GM19240 (cell line): ENCODE data around the gene MED15.
A peak's percentile ranks its signal among the peaks of the same experiment; 100 is the strongest.
"Not testable (repeated sequence)": the region's sequence is repeated elsewhere in the genome, so short reads cannot be mapped to it uniquely, and the experiment has no call there.

Experiments
- DNase-seq: peaks from one replicate; pipeline ENCODE4 v3.0.0; 2011; ENCODE audit warnings: low spot score; ENCODE audit not compliant: insufficient read length

The MED15 gene

DNA sequence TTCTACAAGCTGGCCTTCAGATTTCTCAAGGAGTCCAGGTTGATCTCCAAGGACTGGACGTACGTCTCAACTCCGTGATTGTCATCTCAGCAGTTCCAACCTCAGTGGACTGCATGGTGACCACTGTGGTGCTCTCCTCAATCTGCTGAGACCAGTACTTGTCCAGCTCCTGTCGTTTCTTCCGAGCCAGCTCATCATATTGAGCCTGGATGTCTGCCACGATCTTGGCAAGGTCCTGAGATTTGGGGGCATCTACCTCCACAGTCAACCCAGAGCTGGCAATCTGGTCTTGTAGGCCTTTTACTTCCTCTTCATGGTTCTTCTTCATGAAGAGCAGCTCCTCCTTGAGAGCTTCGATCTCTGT lies 24.3 kb upstream of the MED15 start:
- DNase-seq: not testable (repeated sequence)

DNA sequence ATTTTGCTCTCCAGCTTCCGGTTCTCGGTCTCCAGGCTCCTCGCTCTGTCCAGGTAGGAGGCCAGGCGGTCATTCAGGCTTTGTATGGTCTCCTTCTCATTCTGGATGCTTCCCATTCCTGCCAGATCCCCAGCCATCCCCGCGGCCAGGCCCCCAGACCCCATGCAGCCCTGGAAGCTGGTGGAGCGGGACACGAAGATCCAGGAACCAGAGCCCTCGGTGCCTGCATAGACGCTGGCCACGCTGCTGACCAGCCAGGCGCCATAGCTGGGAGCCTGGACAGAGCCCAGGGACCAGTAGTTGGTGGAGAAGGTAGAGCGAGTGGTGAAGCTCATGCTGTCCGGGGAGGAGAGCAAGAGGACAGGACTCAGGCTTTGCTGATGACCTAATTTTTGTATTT lies 23.6 kb upstream of the MED15 start:
- DNase-seq: no peak

DNA sequence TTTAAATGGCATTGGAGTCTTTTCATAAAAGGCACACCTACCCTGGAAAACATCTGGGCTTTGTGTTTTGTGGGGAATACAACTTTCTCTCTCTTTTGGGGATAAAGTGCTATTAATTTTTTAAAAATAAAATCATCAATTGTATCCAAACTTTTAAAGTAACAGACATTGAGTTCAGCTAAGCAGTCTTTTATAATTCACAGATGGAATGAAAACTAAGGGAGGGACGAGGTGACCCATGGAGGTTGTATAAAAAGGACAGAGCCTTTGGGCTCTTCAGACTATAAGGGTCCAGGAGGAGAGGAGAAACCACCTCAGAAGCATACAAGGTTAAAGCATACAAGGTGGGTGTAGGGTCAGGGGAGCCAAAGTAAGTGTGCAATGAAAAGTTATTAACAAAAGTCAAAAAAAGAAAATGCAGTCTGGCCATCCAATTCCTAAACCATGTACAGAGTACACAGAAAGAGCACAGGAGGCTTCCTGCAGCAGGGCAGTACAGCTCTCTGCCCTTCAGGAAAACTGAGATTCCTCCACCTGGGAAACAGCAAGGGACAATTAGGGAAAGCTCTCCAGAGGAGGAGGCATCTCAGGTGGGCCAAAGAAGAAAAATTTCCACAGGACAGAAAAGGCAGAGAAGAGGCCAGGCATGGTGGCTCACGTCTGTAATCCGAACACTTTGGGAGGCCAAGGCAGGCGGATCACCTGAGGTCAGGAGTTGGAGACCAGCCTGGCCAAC lies 22.3 kb upstream of the MED15 start:
- DNase-seq: no peak

DNA sequence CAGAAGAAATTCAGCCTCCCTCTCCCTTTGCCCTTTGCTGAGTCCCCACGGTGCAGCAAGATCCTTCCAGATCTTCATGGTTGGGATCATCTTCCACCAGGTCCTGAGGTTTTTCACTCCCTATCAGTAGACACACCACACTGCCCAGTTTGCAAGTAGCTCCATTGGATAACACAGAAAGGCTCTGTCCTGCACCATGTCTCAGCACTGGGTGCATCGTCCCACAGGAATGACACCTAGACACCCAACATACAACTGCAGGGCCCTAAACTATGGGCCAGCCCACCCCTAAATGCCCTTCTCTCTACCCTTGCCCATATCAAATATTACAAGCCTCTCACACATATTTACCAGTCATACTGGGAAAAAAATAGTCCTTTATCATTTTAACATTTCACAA lies 21.2 kb upstream of the MED15 start:
- DNase-seq: no peak

DNA sequence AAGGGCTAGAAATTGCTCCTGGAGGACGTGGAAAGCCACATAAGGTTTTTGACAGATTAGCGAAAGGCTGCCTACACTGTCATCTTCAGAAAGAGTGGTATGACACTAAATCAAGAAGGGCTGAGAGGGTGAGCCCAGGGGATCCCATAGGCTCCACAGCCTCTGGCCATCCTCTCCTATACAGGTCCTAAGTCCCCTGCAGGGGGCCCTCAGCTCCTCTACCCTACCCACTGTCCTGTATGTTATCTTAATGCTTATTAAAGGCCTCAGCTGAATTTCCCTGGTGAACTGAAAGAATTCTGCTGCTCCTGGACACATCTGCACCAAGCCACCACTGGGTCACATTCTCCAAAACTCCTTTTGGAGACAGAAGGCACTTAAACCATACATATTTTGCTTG lies 19.7 kb upstream of the MED15 start:
- DNase-seq: no peak

DNA sequence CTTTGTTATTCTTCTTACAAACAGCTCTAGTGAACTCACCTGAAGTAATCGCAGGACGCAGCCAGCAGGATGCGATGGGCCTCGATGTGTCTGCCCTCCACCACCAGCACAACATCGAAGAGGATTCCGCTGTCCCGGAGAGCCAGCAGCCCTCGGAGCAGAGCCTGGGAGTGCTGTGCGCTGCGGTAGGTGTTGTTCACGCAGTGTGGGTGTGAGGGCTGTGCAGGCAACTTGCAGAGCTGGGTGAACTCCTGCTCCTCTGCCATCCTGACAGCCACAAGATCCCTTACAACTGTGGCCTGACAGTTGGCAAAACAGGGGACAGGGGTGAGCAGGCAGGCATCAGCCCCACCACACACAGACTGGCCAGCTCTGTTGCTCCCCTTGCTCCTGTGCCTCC lies 18.5 kb upstream of the MED15 start:
- no peak for DNase-seq

DNA sequence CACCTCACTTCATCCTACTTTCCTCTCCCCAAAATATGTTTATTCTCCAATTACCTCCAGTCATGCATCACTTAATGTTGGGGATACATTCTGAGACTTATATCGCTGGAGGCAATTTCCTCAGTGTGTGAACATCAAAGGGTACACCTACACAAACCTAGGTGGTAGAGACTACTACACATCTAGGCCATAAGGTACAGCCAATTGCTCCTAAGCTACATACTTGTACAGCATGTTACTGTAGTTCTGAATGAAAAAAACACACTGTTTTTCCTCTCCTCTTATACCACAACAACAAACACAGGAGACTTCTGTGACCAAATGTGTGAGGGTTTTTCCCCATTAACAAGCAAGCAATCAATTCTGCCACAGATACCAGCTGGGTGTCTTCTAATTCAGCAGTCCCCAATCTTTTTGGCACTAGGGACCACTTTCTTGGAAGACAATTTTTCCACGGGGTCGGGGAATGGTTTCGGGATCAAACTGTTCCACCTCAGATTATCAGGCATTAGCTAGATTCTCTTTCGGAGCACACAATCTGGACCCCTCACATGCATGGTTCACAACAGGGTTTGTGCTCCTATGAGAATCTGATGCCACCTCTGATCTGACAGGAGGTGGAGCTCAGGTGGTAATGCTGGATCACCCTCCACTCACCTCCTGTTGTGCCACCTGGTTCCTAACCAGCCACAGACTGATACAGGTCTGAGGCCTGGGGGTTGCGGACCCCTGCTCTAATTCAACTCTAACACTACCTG lies 17.0 kb upstream of the MED15 start:
- DNase-seq: no peak

DNA sequence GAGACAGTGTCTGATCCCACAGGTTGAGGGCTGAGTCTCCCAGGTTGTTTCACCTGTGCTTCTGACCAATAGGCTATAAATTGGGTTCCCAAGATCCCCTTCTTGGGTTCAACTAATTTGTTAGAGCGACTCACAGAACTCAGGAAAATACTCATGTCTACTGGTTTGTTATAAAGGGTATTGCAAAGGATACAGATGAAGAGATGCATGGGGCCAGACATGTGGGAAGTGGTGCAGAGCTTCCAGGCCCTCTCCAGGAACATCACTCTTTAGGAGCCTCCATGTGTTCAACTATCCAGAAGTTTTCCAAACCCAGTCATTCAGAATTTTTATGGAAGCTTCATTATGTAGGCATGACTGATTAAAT lies 16.5 kb upstream of the MED15 start:
- DNase-seq: no peak

DNA sequence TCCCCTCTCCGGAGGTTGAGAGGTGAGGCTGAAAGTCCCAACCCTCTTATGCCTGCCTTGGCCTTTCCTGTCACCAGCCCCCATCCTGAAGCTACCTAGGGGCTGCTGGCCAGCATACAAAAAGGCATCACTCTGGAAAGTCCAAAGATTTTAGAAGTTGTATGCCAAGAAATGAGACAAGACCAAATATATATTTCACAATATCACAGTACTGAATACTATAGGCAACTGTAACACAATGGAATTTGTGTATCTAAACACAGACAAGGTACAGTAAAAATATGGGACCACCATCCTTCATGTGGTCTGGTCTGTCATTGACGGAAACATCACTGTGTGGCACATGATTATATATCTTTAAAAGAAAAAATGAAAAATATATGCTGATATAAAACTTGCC lies 16.1 kb upstream of the MED15 start:
- DNase-seq: no peak

DNA sequence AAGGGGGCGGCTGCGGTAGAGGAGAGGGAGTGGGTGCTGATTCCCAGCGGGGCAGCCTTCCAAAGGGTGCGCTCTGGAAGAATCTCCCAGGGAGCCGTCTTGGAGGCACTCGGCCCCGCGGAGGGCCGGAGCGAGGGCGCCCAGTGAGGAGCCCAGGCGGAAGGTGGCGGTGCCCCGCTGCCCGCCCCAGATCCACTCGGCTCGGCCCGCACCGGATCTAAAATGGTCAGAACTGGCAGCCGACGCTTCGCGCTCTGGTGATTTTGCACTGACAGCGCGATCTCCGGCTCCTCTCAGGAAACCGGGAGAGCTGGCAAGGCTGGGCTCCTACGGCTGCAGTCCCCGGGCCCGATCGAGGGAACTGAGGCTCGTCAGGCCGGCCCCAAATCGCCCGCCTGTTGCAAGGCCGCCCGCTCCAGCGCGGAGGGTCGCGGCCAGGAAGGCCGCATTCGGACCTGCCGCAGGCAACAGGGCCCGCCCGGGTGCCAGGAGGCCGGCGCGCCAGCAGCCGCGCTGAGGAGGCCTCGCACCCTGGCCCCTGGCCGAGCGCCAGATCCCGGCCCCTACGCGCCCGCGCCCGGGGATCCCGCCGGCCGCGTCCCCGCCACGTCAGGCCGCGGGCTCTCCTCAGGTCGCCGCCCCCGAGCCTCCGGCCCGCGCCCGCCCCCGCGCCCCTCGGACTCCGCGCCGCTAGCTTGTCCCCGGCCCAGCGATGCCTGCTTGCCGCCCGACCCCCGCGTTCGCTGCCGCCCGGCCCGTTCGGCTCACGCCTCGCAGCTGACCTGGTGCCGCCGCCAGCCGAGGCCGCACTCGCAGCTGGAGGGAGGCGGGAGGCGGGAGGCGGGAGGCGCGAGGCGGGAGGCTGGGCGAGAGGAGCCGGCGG lies 12.2 kb upstream of the MED15 start, which contains the start of gene KLHL22:
Gene KLHL22, minus strand, starts transcription at position 818 of the 883 bp plus-strand sequence. CDS start 6,584 bp downstream, outside the sequence.
- DNase-seq: no peak

DNA sequence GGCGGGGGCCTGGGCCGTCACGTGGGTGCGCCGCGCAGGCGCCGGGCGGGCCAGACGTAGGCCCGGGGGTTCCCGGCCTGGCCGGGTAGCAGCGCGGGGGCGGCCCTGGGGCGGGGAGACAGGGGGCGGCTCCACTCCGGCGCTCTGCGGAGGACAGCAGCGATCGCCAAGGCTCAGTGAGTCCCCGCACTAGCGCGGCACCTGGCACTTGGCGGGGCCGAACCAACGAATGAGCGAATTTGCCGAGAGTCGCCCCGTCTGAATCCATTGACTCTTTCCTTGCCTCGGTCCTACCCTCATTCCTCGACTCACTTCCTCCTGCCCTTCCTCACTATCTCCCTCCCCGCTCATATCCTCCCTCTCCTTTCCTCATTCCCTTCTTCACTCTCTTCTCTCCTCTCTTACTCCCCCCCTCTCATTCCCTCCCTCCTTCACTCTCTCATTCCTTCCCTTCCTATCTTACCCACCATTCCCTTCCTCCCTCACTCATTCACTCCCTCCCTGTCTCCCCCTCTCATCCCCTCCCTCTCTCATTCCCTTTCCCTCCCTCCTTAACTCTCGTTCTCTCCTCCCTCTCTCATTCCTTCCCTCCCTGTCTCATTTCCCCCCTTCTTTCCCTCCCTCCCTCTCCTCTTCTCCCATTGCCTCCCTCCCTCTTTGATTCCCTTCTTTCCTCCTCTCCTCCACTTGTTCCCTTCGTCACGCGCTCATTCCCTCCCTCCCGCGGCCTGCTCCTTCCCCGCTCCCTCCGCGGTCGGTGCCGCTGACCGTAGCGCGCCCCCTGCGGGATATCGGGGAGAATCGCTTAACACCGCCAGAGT lies 11.3 kb upstream of the MED15 start:
- DNase-seq: peak; percentile 97

DNA sequence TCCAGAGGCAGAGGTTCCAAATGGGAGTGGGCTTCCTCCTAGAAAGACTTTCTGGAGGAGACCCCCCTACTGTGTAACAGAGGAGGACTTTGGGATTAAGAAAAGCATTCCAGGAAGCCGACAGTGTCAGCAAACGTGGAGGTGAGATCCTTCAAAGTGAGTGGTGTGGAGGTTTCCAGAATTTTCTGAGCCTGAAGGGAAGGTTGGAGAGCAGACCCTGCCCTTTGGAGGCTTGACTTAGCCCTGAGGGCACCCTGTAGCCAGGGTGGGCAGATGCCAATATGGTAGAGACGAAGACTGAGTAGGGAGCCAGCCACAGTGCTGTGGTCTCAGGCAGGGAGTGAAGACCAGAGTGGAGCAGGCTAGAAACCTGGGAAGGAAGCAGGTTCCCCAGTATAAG lies 10.0 kb upstream of the MED15 start:
- DNase-seq: no peak

DNA sequence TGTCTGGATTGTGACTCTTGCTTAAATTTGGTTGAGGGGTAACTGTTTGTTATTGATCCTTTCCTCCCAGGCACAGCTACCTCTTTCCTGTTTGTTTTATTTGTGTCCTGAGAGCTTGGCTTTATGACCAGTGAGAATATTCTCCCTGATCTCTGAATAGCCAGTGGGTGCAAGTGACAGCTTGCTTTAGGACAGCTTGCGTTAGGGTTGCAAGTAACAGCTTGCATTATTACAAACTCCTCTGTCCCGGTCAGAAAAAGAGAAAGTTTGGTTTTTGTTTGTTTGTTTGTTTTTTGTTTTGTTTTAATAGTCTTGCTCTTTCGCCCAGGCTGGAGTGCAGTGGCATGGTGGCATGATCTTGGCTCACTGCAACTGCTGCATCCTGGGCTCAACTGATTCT lies 8.5 kb upstream of the MED15 start:
- no peak for DNase-seq

DNA sequence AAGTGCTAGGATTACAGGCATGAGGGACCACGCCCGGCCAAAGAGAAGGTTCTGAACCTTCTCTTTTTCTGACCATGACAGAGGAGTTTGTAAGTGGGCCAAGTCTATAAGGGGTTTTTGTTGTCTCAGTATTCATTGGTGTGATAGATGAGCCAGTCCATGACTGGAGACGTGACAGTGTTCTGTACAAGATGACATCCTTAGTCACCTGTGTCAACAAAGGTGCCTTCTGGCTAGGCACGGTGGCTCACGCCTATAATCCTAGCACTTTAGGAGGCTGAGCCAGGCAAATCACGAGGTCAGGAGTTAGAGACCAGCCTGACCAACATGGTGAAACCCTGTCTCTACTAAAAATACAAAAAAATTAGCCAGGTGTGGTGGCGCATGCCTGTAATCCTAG lies 7.6 kb upstream of the MED15 start:
- no peak for DNase-seq

DNA sequence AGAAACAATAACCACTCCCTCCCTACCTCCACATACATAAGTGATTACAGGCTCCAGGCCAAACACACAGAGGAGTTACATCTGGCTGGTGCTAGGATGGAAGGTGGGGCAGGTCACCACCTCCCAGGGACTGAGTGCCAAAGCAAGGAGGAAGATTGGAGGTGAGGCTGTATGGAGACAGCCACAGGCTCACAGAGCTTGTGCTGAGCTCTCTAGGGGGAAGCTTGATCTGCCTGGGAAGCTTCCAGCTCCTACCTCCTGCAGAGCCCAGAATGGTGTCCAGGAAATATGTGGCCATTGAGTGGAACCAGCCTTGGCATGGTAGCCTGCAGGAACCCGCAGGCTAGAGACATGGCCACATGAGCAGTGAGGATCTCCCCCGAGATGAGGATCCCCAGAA lies 3.6 kb upstream of the MED15 start:
- no peak for DNase-seq

DNA sequence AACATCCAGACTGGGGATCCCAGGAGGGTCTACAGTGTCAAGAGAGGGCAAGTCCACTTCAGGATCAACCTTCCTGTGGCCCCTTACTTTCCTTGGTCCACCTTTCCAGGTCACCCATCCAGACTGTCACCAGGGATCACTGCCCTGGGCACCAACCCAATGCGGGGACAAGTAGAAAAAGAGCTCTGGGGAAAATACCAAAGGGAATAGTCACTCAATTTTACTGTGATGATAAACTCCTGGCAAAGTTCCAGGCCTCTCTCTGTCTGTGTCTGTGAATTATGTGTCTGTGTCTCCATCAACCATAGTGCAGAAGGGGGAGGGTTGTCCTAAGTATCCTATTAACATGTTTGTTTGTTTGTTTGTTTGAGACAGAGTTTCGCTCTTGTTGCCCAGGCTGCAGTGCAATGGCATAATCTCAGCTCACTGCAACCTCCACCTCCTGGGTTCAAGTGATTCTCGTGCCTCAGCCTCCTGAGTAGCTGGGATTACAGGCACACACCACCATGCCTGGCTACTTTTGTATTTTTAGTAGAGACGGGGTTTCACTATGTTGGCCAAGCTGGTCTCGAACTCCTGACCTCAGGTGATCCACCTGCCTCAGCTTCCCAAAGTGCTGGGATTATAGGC lies 3.0 kb upstream of the MED15 start:
- DNase-seq: not testable (repeated sequence)

DNA sequence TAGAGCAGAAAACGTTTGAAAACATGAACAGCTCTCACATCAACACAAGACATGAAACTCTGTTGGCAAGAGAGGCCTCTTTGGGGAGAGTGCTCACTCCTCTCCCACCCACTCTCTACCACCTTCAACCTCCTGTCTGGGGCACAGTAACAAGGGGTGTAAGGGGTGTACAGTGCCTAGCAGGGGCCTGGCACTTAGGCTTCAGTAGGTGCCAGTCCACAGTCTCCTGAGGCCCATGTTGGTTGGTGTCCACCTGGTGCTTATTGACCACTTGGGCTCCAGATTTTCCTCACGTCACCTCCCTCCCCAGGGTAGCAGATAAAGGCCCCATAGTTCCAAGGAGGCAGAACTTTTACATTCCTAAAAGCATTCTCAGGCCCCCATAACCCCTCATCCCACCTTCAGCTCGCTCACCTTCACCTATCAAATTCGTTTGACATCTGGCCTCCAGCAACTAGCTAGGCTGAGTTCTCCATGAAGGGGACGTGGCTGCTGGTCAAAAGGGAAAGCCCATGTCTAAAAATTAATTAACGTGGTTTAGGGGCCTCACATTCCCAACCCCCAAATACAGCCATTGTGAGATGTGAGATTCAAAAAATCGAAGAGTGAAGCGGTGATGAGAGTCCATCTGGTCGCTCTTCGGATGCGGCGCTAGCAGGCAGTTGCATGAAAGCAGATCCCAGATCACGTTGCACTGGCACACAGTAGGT lies 712 bp upstream of the MED15 start:
- DNase-seq: no peak

DNA sequence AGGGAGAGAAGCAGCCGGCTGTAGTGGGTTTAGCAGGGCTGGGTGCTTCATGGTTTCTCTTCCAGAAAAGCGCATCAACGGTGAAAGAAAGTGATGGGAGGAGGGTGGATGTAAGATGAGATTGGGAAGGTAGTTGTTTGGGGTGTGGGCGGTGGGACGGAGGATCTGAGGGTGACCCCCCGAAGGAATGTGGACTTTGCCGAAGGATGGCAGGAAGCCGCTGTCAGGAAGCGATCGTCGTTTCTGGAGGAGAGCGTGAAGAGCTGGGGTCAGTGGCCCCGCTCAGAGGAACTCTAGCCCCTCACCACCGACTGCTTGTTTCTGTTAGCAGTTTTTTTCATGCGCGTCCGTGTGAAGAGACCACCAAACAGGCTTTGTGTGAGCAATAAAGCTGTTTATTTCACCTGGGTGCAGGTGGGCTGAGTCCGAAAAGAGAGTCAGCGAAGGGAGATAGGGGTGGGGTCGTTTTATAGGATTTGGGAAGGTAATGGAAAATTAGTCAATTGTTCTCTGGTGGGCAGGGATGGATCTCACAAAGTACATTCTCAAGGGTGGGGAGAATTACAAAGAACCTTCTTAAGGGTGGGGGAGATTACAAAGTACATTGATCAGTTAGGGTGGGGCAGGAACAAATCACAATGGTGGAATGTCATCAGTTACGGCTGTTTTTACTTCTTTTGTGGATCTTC lies 801 bp downstream of the MED15 start:
- not testable (repeated sequence) for DNase-seq

DNA sequence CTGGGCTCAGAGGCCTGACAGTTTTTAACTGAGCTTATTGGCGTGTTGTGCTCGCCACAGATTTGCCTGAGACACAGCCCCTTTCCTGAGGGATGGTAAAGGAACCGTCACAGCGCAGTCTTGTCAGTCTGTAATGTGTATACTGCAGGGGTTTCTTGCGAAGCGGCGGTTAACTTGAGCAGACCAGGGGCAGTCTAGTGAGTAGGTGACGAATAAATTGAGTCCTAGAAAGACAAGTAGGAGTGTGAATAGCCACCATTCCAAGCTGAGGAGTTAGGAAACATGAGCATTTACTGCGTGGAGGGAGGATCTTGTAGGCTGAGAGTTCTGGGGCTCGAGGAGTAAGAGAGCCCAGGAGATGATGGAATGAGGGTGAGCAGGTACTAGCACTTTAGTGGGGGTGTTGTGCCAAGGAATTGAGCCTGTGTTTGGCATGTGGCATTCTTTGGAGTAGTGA lies 1.4 kb downstream of the MED15 start:
- DNase-seq: no peak
